Central memory CD8-positive, alpha-beta T cell (primary cell): Measurements from ENCODE around the gene UMAD1.

Source experiments
- ATAC-seq: fragments of 150-1000 bp; cut with Tn5 transposase; replicated peaks from 2 replicates; pipeline ENCODE4 v1.10.0; 2022; ENCODE audit warnings: mild to moderate bottlenecking, moderate FRiP score, moderate number of reproducible peaks; ENCODE audit not compliant: poor library complexity, severe bottlenecking; ENCODE audit errors: extremely low read depth
- DNase-seq, 2 donors: peaks; one replicate each; pipeline ENCODE4 v3.0.0; 2021; ENCODE audit warnings: low spot score in 2 of 2
- H3K27ac Mint-ChIP-seq: one replicate; pipeline ENCODE4 v1.8.0; 2022; ENCODE audit warnings: low read depth, mild to moderate bottlenecking, moderate library complexity, mixed read lengths
- H3K27me3 Mint-ChIP-seq: one replicate; pipeline ENCODE4 v1.8.0; 2022; ENCODE audit warnings: mixed read lengths
- H3K36me3 Mint-ChIP-seq: one replicate; pipeline ENCODE4 v1.8.0; 2022; ENCODE audit warnings: mild to moderate bottlenecking, moderate library complexity, mixed read lengths; ENCODE audit not compliant: insufficient read depth
- H3K4me1 Mint-ChIP-seq: one replicate; pipeline ENCODE4 v1.8.0; 2022; ENCODE audit warnings: mixed read lengths
- H3K4me3 Mint-ChIP-seq: one replicate; pipeline ENCODE4 v1.8.0; 2022; ENCODE audit warnings: mild to moderate bottlenecking, moderate library complexity, mixed read lengths
- H3K9me3 Mint-ChIP-seq: one replicate; pipeline ENCODE4 v1.8.0; 2022; ENCODE audit warnings: mixed read lengths

UMAD1 gene

DNA sequence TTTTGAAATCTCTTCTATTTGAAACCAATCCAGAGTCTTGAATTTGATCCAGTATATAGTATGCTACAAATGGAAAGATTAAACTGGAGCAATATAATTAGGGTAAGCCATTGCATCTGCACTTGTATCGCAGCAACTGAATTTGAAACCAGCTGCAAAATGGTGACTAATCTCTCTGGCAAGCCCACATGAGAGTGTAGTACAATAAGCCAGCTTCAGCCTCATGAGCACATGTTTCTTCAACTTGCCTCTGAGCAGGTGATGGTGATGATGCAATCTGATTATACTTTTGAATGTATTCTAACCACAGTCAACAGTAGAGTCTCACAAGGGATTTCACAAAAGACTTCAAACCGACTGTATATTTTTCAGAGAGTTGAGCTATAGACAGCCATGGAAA, 78.7 kb downstream of the UMAD1 start:
- Mint-ChIP-seq H3K27ac (peak overlapping the region; percentile 22), H3K36me3 (no peaks in the 10 kb centered on the region), H3K4me1 (peaks cover 10% of the 10 kb centered on the region), H3K27me3 (no peaks in the 10 kb centered on the region), H3K4me3 (no peak overlapping the region), H3K9me3 (no peaks in the 10 kb centered on the region)
- ATAC-seq (peak; percentile 89), DNase-seq (no peak)

- no peaks in the 10 kb centered on the region for H3K9me3 Mint-ChIP-seq
- H3K4me3 Mint-ChIP-seq, result no peak overlapping the region
- ATAC-seq (no peak), DNase-seq (no peak)
- no peak overlapping the region for H3K27ac Mint-ChIP-seq
- H3K4me1 Mint-ChIP-seq, result peaks cover 10% of the 10 kb centered on the region
- H3K27me3 Mint-ChIP-seq, result no peaks in the 10 kb centered on the region
- H3K36me3 Mint-ChIP-seq, result no peaks in the 10 kb centered on the region
Measured at GRCh38 chr7:7720193-7720592, 79.6 kb downstream of the UMAD1 start.

DNA sequence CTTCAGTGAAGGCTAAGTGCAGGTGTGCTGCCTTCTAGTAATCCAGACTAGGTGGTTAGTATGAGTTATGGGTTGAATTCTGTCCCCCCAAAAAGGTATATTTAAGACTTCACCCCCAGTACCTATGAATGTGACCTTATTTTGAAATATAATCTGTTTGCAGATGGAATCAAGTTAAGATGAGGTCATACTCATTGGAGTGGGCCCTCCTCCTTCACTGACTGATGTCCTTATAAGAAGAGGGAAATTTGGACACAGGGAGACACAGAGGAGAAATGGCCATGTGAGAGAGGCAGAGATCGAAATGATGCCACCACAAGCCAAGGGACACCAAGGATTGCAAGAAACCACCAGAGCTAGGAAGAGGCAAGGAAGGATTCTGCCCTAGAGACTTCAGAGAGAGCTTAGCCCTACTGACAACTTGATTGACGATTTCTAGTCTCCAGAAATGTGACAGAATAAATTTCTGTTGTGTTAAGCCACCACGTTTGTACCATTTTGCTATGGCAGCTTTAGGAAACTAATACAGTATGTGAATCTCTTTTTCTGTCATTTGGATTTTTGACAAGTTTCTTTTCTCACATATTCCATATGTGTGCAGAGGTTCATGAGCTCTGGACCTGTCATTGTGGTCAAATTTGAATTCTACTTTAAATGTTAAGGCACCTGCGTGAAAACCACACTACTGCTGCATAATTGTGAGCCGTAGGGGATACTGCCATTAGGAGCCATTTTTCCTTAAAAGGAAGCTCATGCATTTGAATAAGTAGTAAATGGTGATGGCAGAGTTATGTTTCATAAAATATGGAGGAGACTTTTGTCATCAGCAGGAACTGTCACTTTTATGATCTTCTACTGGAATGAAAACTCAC, 80.4 kb downstream of the UMAD1 start:
- no peak overlapping the region for H3K4me3 Mint-ChIP-seq
- H3K9me3 Mint-ChIP-seq, result no peaks in the 10 kb centered on the region
- no peak for DNase-seq
- H3K27me3 Mint-ChIP-seq, result no peaks in the 10 kb centered on the region
- H3K36me3 Mint-ChIP-seq, result no peaks in the 10 kb centered on the region
- ATAC-seq, result no peak
- H3K27ac Mint-ChIP-seq, result no peak overlapping the region
- peaks cover 10% of the 10 kb centered on the region for H3K4me1 Mint-ChIP-seq

GRCh38 chr7:7731732-7732131, 91.2 kb downstream of the UMAD1 start:
- H3K27me3 Mint-ChIP-seq, result no peaks in the 10 kb centered on the region
- no peaks in the 10 kb centered on the region for H3K9me3 Mint-ChIP-seq
- H3K36me3 Mint-ChIP-seq, result peaks cover 2% of the 10 kb centered on the region
- peaks cover 29% of the 10 kb centered on the region for H3K4me1 Mint-ChIP-seq
- DNase-seq (no peak), ATAC-seq (no peak)
- H3K4me3 Mint-ChIP-seq, result no peak overlapping the region
- H3K27ac Mint-ChIP-seq, result no peak overlapping the region

GRCh38 chr7:7732621-7733281, 92.2 kb downstream of the UMAD1 start:
- no peaks in the 10 kb centered on the region for H3K27me3 Mint-ChIP-seq
- no peak overlapping the region for H3K4me3 Mint-ChIP-seq
- H3K4me1 Mint-ChIP-seq, result peaks cover 29% of the 10 kb centered on the region
- DNase-seq, result no peak
- H3K36me3 Mint-ChIP-seq, result peaks cover 2% of the 10 kb centered on the region
- ATAC-seq, result no peak
- no peaks in the 10 kb centered on the region for H3K9me3 Mint-ChIP-seq
- H3K27ac Mint-ChIP-seq, result no peak overlapping the region

DNA sequence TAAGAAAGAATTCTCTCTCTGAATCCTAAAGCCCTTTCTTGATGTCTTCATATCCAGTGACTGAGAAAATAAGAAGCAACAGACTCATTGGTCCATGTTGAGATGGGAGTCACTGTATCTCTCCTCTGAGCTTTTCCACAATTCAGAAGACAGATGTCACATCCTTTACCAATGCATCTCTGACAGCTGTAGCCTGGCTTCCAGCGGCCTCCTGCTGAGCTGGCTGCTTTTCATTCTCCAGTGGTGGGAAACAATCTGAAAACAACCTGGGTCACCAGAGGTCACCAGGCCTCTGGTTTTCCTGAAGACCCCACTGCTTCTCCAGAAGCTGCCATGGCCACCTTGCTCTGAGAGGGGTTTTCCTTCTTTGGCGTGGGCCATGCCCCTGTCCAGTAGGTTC, 96.1 kb downstream of the UMAD1 start:
- ATAC-seq (no peak), DNase-seq (no peak)
- Mint-ChIP-seq H3K9me3 (no peaks in the 10 kb centered on the region), H3K36me3 (peaks cover 2% of the 10 kb centered on the region), H3K27me3 (no peaks in the 10 kb centered on the region), H3K4me3 (no peak overlapping the region), H3K27ac (no peak overlapping the region), H3K4me1 (peaks cover 30% of the 10 kb centered on the region)

DNA sequence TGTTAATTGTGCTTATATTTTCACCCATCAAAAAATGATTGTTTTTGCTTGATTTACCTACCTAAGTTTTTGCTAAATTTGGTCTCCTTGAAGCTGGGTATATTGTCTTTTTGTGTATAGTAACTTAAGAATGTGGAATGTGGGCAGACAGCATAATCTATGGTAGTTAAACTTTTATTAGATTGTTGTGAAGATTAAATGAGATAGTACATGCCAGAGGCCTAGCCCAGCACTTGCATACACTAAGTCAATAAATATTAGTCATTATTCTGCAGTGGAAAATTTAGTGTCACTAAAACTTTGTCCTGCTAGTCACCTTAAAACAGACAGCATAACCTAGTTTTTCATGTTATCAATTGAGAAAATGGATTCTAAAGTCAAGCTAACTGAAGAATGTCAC, 97.1 kb downstream of the UMAD1 start:
- H3K9me3 Mint-ChIP-seq, result no peaks in the 10 kb centered on the region
- H3K36me3 Mint-ChIP-seq, result peaks cover 4% of the 10 kb centered on the region
- no peak overlapping the region for H3K4me3 Mint-ChIP-seq
- peaks cover 36% of the 10 kb centered on the region for H3K4me1 Mint-ChIP-seq
- no peaks in the 10 kb centered on the region for H3K27me3 Mint-ChIP-seq
- no peak overlapping the region for H3K27ac Mint-ChIP-seq
- ATAC-seq (no peak), DNase-seq (no peak)

- Mint-ChIP-seq H3K4me1 (peaks cover 36% of the 10 kb centered on the region), H3K36me3 (peaks cover 4% of the 10 kb centered on the region), H3K27ac (no peak overlapping the region), H3K4me3 (no peak overlapping the region), H3K27me3 (no peaks in the 10 kb centered on the region), H3K9me3 (no peaks in the 10 kb centered on the region)
- no peak for DNase-seq
- ATAC-seq, result no peak
Measured at GRCh38 chr7:7738177-7738576, 97.6 kb downstream of the UMAD1 start.

GRCh38 chr7:7738622-7739021, 98.1 kb downstream of the UMAD1 start:
- Mint-ChIP-seq H3K4me1 (peaks cover 36% of the 10 kb centered on the region), H3K9me3 (no peaks in the 10 kb centered on the region), H3K36me3 (peaks cover 4% of the 10 kb centered on the region), H3K27ac (peak overlapping the region; percentile 45), H3K4me3 (no peak overlapping the region), H3K27me3 (no peaks in the 10 kb centered on the region)
- DNase-seq (no peak), ATAC-seq (no peak)

DNA sequence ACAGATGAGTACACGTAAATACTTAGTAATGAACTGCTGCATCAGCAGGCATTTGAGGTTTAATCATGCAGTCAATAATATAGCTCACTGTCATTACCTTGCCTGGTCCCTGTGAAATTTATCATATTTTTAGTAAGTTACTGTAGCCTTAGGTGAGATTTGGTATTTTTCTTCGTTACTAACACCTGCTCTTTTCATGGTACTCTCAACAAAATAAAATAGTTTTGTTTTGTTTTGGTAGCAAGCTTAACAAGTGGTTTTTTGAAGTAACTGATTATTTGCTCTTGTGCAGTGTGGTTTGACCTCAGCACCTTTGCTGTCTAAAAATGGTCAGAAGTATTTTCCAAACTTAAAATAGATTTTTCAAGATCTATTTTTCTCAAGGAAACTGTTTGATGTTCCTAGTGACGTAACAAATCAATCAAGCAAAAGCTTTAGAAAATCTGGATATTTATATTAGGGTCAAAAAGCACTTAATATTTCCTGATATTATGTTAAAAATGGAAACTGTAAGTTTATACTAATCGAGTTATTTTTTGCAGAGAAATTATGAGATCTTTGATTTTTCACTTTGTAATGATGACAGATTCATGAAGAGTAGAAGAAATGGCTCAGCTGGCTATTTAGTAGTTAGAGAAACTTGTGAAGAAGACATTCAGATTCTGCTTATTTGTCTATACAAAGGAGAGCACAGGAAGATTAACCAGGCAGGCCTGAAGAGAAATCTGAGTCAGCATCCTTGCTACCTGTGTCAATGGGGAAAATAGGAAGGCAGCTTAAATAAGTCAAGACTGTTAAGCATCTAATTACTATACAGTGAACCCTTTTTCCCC, 98.9 kb downstream of the UMAD1 start:
- H3K27me3 Mint-ChIP-seq, result no peaks in the 10 kb centered on the region
- DNase-seq (no peak), ATAC-seq (peak; percentile 28)
- no peaks in the 10 kb centered on the region for H3K9me3 Mint-ChIP-seq
- H3K4me1 Mint-ChIP-seq, result peaks cover 36% of the 10 kb centered on the region
- no peak overlapping the region for H3K4me3 Mint-ChIP-seq
- H3K27ac Mint-ChIP-seq, result peak overlapping the region; percentile 51
- peaks cover 4% of the 10 kb centered on the region for H3K36me3 Mint-ChIP-seq

GRCh38 chr7:7740037-7740355, 99.4 kb downstream of the UMAD1 start:
- peaks cover 2% of the 10 kb centered on the region for H3K36me3 Mint-ChIP-seq
- no peaks in the 10 kb centered on the region for H3K27me3 Mint-ChIP-seq
- H3K9me3 Mint-ChIP-seq, result no peaks in the 10 kb centered on the region
- ATAC-seq (no peak), DNase-seq (no peak)
- no peak overlapping the region for H3K4me3 Mint-ChIP-seq
- H3K27ac Mint-ChIP-seq, result peak overlapping the region; percentile 51
- H3K4me1 Mint-ChIP-seq, result peaks cover 36% of the 10 kb centered on the region

- ATAC-seq (no peak), DNase-seq (no peak)
- no peak overlapping the region for H3K27ac Mint-ChIP-seq
- H3K27me3 Mint-ChIP-seq, result no peaks in the 10 kb centered on the region
- H3K9me3 Mint-ChIP-seq, result no peaks in the 10 kb centered on the region
- H3K36me3 Mint-ChIP-seq, result peaks cover 2% of the 10 kb centered on the region
- no peak overlapping the region for H3K4me3 Mint-ChIP-seq
- peaks cover 33% of the 10 kb centered on the region for H3K4me1 Mint-ChIP-seq
Measured at GRCh38 chr7:7742223-7742622, 101.7 kb downstream of the UMAD1 start.
